ENCODE data around the gene JMJD1C. TPM values are rescaled to one million over a fixed set of nuclear protein-coding genes. Genes with fewer than 3 reads are reported as not detected.

Gene JMJD1C
- total RNA-seq, 1 experiment from 2014 or later, result 139 TPM

DNA sequence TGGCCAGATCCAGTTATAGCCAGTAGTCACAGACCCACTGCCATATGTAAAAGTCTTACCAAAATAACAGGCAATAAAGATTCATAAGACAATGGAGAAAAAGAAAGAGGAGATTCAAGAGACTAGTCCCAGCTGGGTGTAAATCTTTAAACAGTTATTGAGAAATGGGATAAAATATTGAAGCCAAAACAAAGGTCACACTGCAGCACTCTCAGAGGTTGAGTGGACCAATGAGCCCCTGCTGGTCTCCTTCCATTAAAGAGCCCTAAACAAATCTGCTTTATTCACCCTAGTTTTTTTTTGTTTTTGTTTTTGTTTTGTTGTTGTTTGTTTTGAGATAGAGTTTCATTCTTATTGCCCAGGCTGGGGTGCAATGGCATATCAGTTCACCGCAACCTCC lies 98.8 kb downstream of the JMJD1C start:
- Histone ChIP-seq H3K9ac (ENCODE audit: low read length) (no peak overlapping the region), H3K4me1 (ENCODE audit: insufficient read depth, low read length) (peaks cover 11% of the 10 kb centered on the region), H3K36me3 (ENCODE audit: low read depth, low read length) (no peaks in the 10 kb centered on the region), H3K27ac (ENCODE audit: low read length) (peak overlapping the region; percentile 31), H3K4me3 (ENCODE audit: low read length) (no peak overlapping the region), H3K4me2 (ENCODE audit: low read length) (peak overlapping the region; percentile 6), H3K79me2 (ENCODE audit: low read length) (peaks cover 27% of the 10 kb centered on the region), H3K9me3 (ENCODE audit: low read length) (no peaks in the 10 kb centered on the region), H2AFZ (ENCODE audit: low read length) (no peak overlapping the region), H3K27me3 (ENCODE audit: low read length) (no peaks in the 10 kb centered on the region), H3K9me2 (replicated peaks; ENCODE audit: low read length) (no peaks in the 10 kb centered on the region), H3F3A (ENCODE audit: low read length, unreplicated experiment) (no peaks in the 10 kb centered on the region), H4K20me1 (ENCODE audit: low read length) (no peaks in the 10 kb centered on the region)
- ChIA-PET POLR2A (ENCODE audit: unreplicated experiment) (interaction anchor here (0.6 kb wide), 2 partner anchors 11 to 261 kb away, joined by 4 to 6 read pairs; no protein-coding TSS in a partner anchor), CTCF (interaction anchor here (1.0 kb wide), 1 partner anchor 98 kb away, joined by 3 read pairs; no protein-coding TSS in a partner anchor)
- BruUV-seq (replicated peaks), result no TSS peak
- TF ChIP-seq, protein P1, sequence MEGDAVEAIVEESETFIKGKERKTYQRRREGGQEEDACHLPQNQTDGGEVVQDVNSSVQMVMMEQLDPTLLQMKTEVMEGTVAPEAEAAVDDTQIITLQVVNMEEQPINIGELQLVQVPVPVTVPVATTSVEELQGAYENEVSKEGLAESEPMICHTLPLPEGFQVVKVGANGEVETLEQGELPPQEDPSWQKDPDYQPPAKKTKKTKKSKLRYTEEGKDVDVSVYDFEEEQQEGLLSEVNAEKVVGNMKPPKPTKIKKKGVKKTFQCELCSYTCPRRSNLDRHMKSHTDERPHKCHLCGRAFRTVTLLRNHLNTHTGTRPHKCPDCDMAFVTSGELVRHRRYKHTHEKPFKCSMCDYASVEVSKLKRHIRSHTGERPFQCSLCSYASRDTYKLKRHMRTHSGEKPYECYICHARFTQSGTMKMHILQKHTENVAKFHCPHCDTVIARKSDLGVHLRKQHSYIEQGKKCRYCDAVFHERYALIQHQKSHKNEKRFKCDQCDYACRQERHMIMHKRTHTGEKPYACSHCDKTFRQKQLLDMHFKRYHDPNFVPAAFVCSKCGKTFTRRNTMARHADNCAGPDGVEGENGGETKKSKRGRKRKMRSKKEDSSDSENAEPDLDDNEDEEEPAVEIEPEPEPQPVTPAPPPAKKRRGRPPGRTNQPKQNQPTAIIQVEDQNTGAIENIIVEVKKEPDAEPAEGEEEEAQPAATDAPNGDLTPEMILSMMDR (conservative IDR thresholded peaks at IDR 0.05; ENCODE audit: low read depth, low read length), result no peak
- no peak for TF ChIP-seq EZH2 (IDR thresholded peaks at IDR 0.05; ENCODE audit: low read length, unreplicated experiment)
- TF ChIP-seq EZH2phosphoT487 (IDR thresholded peaks at IDR 0.05; ENCODE audit: borderline replicate concordance, low read length), result no peak
- ATAC-seq, result no peak
- no peak for DNase-seq
- intact Hi-C loops (cut with micrococcal nuclease), result no loop called here

DNA sequence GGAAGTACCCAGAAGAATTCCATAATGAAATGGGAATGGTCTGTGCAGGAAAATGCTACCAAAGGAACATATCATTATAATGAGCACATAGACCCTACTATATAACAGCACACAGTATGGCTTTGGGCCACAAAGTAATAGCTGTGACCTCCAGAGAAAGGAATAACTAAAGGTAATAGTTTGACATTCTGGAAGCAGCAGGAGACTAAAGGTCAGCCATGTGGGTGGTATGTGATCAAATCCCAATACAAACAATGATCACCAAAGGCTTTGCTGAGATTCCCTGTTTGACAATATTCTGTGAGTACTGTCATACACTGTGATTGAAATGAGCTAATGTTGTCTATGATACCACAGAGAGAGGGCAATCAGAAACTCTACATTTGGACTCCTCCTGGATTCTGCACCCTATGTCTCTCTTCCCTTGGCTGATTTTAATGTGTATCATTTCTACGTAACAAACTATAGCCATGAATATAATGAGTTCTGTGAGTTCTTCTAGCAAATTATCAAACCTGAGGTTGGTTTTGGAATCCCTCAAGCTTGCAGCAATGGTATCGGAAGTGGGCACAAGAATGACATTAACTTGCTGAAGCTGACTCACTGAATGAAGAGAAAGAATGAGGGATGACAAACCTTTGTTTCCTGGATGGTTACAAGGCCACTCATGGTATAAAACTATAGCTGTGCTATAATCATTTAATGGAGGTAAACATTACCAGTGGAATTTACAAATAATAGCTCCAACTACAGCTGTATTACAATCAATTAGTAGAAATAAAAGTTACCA lies 99.6 kb downstream of the JMJD1C start:
- peak; percentile 90 for ATAC-seq
- no peaks in the 10 kb centered on the region for H3K27me3 ChIP-seq (ENCODE audit: low read length)
- H3K9me3 ChIP-seq (ENCODE audit: low read length), result no peaks in the 10 kb centered on the region
- H4K20me1 ChIP-seq (ENCODE audit: low read length), result no peaks in the 10 kb centered on the region
- H3F3A ChIP-seq (ENCODE audit: low read length, unreplicated experiment), result no peaks in the 10 kb centered on the region
- H3K4me1 ChIP-seq (ENCODE audit: insufficient read depth, low read length), result peaks cover 11% of the 10 kb centered on the region
- POLR2A ChIA-PET (ENCODE audit: unreplicated experiment), result interaction anchor here (0.6 kb wide), 3 partner anchors 11 to 283 kb away, joined by 3 to 6 read pairs (median 4); no protein-coding TSS in a partner anchor
- H3K27ac ChIP-seq (ENCODE audit: low read length), result peak overlapping the region; percentile 31
- CTCF ChIA-PET, result interaction anchor here (1.0 kb wide), 1 partner anchor 98 kb away, joined by 3 read pairs; no protein-coding TSS in a partner anchor
- H3K4me3 ChIP-seq (ENCODE audit: low read length), result no peak overlapping the region
- intact Hi-C loops (cut with micrococcal nuclease), result no loop called here
- no peaks in the 10 kb centered on the region for H3K9me2 ChIP-seq (replicated peaks; ENCODE audit: low read length)
- no peak overlapping the region for H2AFZ ChIP-seq (ENCODE audit: low read length)
- no TSS peak for BruUV-seq (replicated peaks)
- peaks cover 24% of the 10 kb centered on the region for H3K79me2 ChIP-seq (ENCODE audit: low read length)
- H3K4me2 ChIP-seq (ENCODE audit: low read length), result peak overlapping the region; percentile 6; the same call in 1 of the 2 replicates
- TF ChIP-seq EZH2 (IDR thresholded peaks at IDR 0.05; ENCODE audit: low read length, unreplicated experiment), result no peak
- TF ChIP-seq EZH2phosphoT487 (IDR thresholded peaks at IDR 0.05; ENCODE audit: borderline replicate concordance, low read length), result no peak
- TF ChIP-seq, protein P1 (conservative IDR thresholded peaks at IDR 0.05; ENCODE audit: low read depth, low read length), result no peak
- H3K36me3 ChIP-seq (ENCODE audit: low read depth, low read length), result no peaks in the 10 kb centered on the region
- H3K9ac ChIP-seq (ENCODE audit: low read length), result no peak overlapping the region
- DNase-seq, result peak; percentile 84

DNA sequence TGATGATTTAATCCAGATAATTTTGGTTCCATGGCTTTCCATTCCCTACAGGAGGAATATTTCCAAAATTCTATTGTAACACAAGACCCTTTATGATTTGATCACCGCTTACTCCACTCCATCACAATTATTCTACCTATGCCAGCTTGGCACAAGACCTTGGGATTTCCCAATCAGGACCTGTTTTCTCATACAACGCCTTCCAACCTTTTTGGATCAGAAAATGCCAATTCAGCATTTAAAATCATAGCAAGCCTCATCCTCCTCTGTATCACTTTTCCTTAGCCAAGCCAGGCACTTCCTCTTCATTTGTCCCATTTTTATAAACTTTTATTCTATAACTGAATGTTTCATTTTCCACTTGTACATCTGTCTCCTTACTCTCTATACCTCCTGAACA lies 100.9 kb downstream of the JMJD1C start:
- TF ChIP-seq, protein P1 (conservative IDR thresholded peaks at IDR 0.05; ENCODE audit: low read depth, low read length), result no peak
- TF ChIP-seq EZH2 (IDR thresholded peaks at IDR 0.05; ENCODE audit: low read length, unreplicated experiment) (no peak), EZH2phosphoT487 (IDR thresholded peaks at IDR 0.05; ENCODE audit: borderline replicate concordance, low read length) (no peak)
- BruUV-seq (replicated peaks), result TSS peak; percentile 4
- CTCF ChIA-PET, result no interaction called here
- peaks cover 19% of the 10 kb centered on the region for H3K79me2 ChIP-seq (ENCODE audit: low read length)
- no peaks in the 10 kb centered on the region for H3K9me3 ChIP-seq (ENCODE audit: low read length)
- H4K20me1 ChIP-seq (ENCODE audit: low read length), result no peaks in the 10 kb centered on the region
- DNase-seq (no peak), ATAC-seq (no peak)
- no peaks in the 10 kb centered on the region for H3K36me3 ChIP-seq (ENCODE audit: low read depth, low read length)
- no peaks in the 10 kb centered on the region for H3F3A ChIP-seq (ENCODE audit: low read length, unreplicated experiment)
- intact Hi-C loops (cut with micrococcal nuclease), result no loop called here
- no peak overlapping the region for H2AFZ ChIP-seq (ENCODE audit: low read length)
- H3K4me3 ChIP-seq (ENCODE audit: low read length), result no peak overlapping the region
- H3K4me2 ChIP-seq (ENCODE audit: low read length), result no peak overlapping the region
- no peaks in the 10 kb centered on the region for H3K27me3 ChIP-seq (ENCODE audit: low read length)
- H3K9ac ChIP-seq (ENCODE audit: low read length), result no peak overlapping the region
- POLR2A ChIA-PET (ENCODE audit: unreplicated experiment), result no interaction called here
- no peak overlapping the region for H3K27ac ChIP-seq (ENCODE audit: low read length)
- H3K4me1 ChIP-seq (ENCODE audit: insufficient read depth, low read length), result peaks cover 11% of the 10 kb centered on the region
- no peaks in the 10 kb centered on the region for H3K9me2 ChIP-seq (replicated peaks; ENCODE audit: low read length)

Measured in PC-3 (cell line).